ENCODE measurements around the gene PLCD4. TPM values are rescaled to one million over a fixed set of nuclear protein-coding genes. Genes with fewer than 3 reads are reported as not detected.

PLCD4 gene
- total RNA-seq, 4 donors from 2014 or later = 21.6 to 60.9 (median 43.7) TPM

GRCh38 chr2:218631837-218632236 lies 24.1 kb downstream of the PLCD4 start:
- no peaks in the 10 kb centered on the region for H3K9me3 ChIP-seq
- no peaks in the 10 kb centered on the region for H3K27me3 ChIP-seq
- in situ Hi-C loops (cut with MboI; ENCODE audit: low sequenced_read_pairs in 4 of 4) (no loop called here), intact Hi-C loops (cut with DNase I; ENCODE audit: low total_unique reads) (no loop called here)
- TF ChIP-seq POLR2A (IDR thresholded peaks at IDR 0.05) = no peak
- TF ChIP-seq, protein P1, sequence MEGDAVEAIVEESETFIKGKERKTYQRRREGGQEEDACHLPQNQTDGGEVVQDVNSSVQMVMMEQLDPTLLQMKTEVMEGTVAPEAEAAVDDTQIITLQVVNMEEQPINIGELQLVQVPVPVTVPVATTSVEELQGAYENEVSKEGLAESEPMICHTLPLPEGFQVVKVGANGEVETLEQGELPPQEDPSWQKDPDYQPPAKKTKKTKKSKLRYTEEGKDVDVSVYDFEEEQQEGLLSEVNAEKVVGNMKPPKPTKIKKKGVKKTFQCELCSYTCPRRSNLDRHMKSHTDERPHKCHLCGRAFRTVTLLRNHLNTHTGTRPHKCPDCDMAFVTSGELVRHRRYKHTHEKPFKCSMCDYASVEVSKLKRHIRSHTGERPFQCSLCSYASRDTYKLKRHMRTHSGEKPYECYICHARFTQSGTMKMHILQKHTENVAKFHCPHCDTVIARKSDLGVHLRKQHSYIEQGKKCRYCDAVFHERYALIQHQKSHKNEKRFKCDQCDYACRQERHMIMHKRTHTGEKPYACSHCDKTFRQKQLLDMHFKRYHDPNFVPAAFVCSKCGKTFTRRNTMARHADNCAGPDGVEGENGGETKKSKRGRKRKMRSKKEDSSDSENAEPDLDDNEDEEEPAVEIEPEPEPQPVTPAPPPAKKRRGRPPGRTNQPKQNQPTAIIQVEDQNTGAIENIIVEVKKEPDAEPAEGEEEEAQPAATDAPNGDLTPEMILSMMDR (IDR thresholded peaks at IDR 0.05 in 4 of 5, conservative IDR thresholded peaks at IDR 0.05 in 1 of 5) = no peak
- H3K4me1 ChIP-seq = no peaks in the 10 kb centered on the region
- no peak for ATAC-seq
- peaks cover 0 to 81% of the 10 kb centered on the region in 2 donors for H3K36me3 ChIP-seq
- H3K4me3 ChIP-seq = no peak overlapping the region
- DNase-seq = no peak
- peak overlapping the region in 3 of 4 donors; percentile 7 to 20 (median 10) for H3K27ac ChIP-seq

GRCh38 chr2:218635719-218636118 lies 28.0 kb downstream of the PLCD4 start:
- in situ Hi-C loops (cut with MboI; ENCODE audit: low sequenced_read_pairs in 4 of 4) = no loop called here
- intact Hi-C loops (cut with DNase I; ENCODE audit: low total_unique reads) = no loop called here
- ATAC-seq = no peak
- Histone ChIP-seq H3K4me1 (no peaks in the 10 kb centered on the region), H3K27me3 (no peaks in the 10 kb centered on the region), H3K36me3 (peaks cover 0 to 93% of the 10 kb centered on the region in 2 donors), H3K4me3 (no peak overlapping the region), H3K27ac (no peak overlapping the region), H3K9me3 (no peaks in the 10 kb centered on the region)
- no peak for TF ChIP-seq POLR2A (IDR thresholded peaks at IDR 0.05)
- TF ChIP-seq, protein P1 (IDR thresholded peaks at IDR 0.05 in 4 of 5, conservative IDR thresholded peaks at IDR 0.05 in 1 of 5) = no peak
- DNase-seq = no peak

GRCh38 chr2:218638372-218638771 lies 30.7 kb downstream of the PLCD4 start:
- intact Hi-C loops (cut with DNase I; ENCODE audit: low total_unique reads) = no loop called here
- Histone ChIP-seq H3K9me3 (no peaks in the 10 kb centered on the region), H3K36me3 (peaks cover 0 to 92% of the 10 kb centered on the region in 2 donors), H3K27ac (no peak overlapping the region), H3K4me1 (no peaks in the 10 kb centered on the region), H3K4me3 (no peak overlapping the region), H3K27me3 (no peaks in the 10 kb centered on the region)
- in situ Hi-C loops (cut with MboI; ENCODE audit: low sequenced_read_pairs in 4 of 4) = no loop called here
- ATAC-seq (no peak), DNase-seq (no peak)
- TF ChIP-seq, protein P1 (IDR thresholded peaks at IDR 0.05 in 4 of 5, conservative IDR thresholded peaks at IDR 0.05 in 1 of 5) = no peak
- no peak for TF ChIP-seq POLR2A (IDR thresholded peaks at IDR 0.05)

DNA sequence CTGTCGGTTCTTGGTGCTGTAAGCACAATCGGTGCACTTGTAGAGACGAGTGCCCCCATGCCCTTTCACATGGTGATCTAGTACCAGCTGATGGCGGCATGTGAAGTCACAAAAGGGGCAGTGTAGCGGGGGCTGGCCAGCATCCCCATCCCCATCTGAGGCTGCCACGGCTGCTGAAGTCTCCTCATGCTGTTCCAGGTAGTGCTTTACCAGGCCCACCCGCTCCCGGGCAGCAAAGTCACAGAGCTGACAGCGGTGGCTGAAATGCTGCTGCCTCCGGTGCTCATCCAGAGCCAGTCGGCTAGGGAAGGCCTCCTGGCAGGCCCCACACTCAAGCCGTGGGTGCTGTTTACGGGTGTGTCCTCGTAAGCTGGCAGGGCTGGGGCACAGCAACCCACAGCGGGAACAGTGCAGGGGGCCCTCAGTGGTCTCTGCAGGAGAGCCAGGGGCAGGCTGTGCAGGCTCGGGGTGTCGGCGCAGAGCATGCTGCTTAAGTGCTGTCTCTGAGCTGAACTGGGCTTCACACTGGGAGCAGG lies 34.5 kb downstream of the PLCD4 start:
- H3K9me3 ChIP-seq = no peaks in the 10 kb centered on the region
- H3K27me3 ChIP-seq = no peaks in the 10 kb centered on the region
- DNase-seq (no peak), ATAC-seq (no peak)
- no peak overlapping the region for H3K27ac ChIP-seq
- no peaks in the 10 kb centered on the region for H3K4me1 ChIP-seq
- H3K4me3 ChIP-seq = no peak overlapping the region
- in situ Hi-C loops (cut with MboI; ENCODE audit: low sequenced_read_pairs in 4 of 4) = no loop called here
- H3K36me3 ChIP-seq = peaks cover 3 to 87% of the 10 kb centered on the region in 2 donors
- TF ChIP-seq POLR2A (IDR thresholded peaks at IDR 0.05) = no peak
- TF ChIP-seq, protein P1 (IDR thresholded peaks at IDR 0.05 in 4 of 5, conservative IDR thresholded peaks at IDR 0.05 in 1 of 5) = no peak
- intact Hi-C loops (cut with DNase I; ENCODE audit: low total_unique reads) = no loop called here

GRCh38 chr2:218642786-218643185 lies 35.1 kb downstream of the PLCD4 start:
- H3K27ac ChIP-seq = no peak overlapping the region
- in situ Hi-C loops (cut with MboI; ENCODE audit: low sequenced_read_pairs in 4 of 4) (no loop called here), intact Hi-C loops (cut with DNase I; ENCODE audit: low total_unique reads) (no loop called here)
- TF ChIP-seq, protein P1 (IDR thresholded peaks at IDR 0.05 in 4 of 5, conservative IDR thresholded peaks at IDR 0.05 in 1 of 5) = no peak
- TF ChIP-seq POLR2A (IDR thresholded peaks at IDR 0.05) = no peak
- no peak for ATAC-seq
- H3K4me3 ChIP-seq = no peak overlapping the region
- H3K9me3 ChIP-seq = no peaks in the 10 kb centered on the region
- no peaks in the 10 kb centered on the region for H3K4me1 ChIP-seq
- H3K36me3 ChIP-seq = peaks cover 3 to 86% of the 10 kb centered on the region in 2 donors
- no peaks in the 10 kb centered on the region for H3K27me3 ChIP-seq
- no peak for DNase-seq

Measured in gastrocnemius medialis (tissue), 4 donors.